Endodermal cell (in vitro differentiated cells): Measurements from ENCODE around the gene MMAB. TPM values are rescaled to one million over a fixed set of nuclear protein-coding genes. Genes with fewer than 3 reads are reported as not detected.

Source experiments
- DNase-seq: peaks from one replicate; pipeline ENCODE4 v3.0.0-alpha.2; 2017
- H3K27ac ChIP-seq: 2 replicates; pipeline ENCODE4 v1.5.1; 2013; ENCODE audit warnings: mild to moderate bottlenecking, low read depth, low read length, moderate library complexity
- H3K27me3 ChIP-seq: 2 replicates; pipeline ENCODE4 v1.6.1; 2013; ENCODE audit warnings: mild to moderate bottlenecking, low read length, moderate library complexity; ENCODE audit not compliant: insufficient read depth, control insufficient read depth, poor library complexity, severe bottlenecking
- H3K36me3 ChIP-seq: 2 replicates; pipeline ENCODE4 v1.7.0; 2013; ENCODE audit warnings: mild to moderate bottlenecking, low read length, moderate library complexity; ENCODE audit not compliant: control insufficient read depth, insufficient read depth
- H3K4me1 ChIP-seq: one replicate; pipeline ENCODE4 v1.7.0; 2013; ENCODE audit warnings: low read length; ENCODE audit not compliant: control insufficient read depth, insufficient read depth
- H3K4me3 ChIP-seq: 2 replicates; pipeline ENCODE4 v1.5.1; 2013; ENCODE audit warnings: mild to moderate bottlenecking, low read length, moderate library complexity
- H3K9ac ChIP-seq: 2 replicates; pipeline ENCODE4 v1.6.1; 2013; ENCODE audit warnings: mild to moderate bottlenecking, low read length, moderate library complexity; ENCODE audit not compliant: poor library complexity, severe bottlenecking; ENCODE audit errors: extremely low read depth
- H3K9me3 ChIP-seq: 2 replicates; pipeline ENCODE4 v1.6.1; 2013; ENCODE audit warnings: mild to moderate bottlenecking, low read length, moderate library complexity; ENCODE audit not compliant: control insufficient read depth
- H3K27ac Mint-ChIP-seq: 2 replicates; pipeline ENCODE4 v1.8.0; 2020; ENCODE audit warnings: mixed read lengths
- H3K27me3 Mint-ChIP-seq: 2 replicates; pipeline ENCODE4 v1.8.0; 2021; ENCODE audit warnings: mild to moderate bottlenecking, mixed read lengths; ENCODE audit not compliant: insufficient read depth
- H3K36me3 Mint-ChIP-seq: 2 replicates; pipeline ENCODE4 v1.8.0; 2020; ENCODE audit warnings: low read depth, mixed read lengths
- H3K4me1 Mint-ChIP-seq: 2 replicates; pipeline ENCODE4 v1.8.0; 2020; ENCODE audit warnings: mixed read lengths
- H3K4me3 Mint-ChIP-seq: 2 replicates; pipeline ENCODE4 v1.8.0; 2020; ENCODE audit warnings: mild to moderate bottlenecking, moderate library complexity, mixed read lengths
- H3K9me3 Mint-ChIP-seq: 2 replicates; pipeline ENCODE4 v1.8.0; 2020; ENCODE audit warnings: mild to moderate bottlenecking, mixed read lengths
- CTCF ChIP-seq: fragments of 200-600 bp; sonication (generic); conservative IDR thresholded peaks from 2 replicates; pipeline ENCODE4 v1.5.0; 2021; ENCODE audit warnings: antibody characterized with exemption, mild to moderate bottlenecking
- WGBS, 2 experiments: methylation state at CpG; one replicate each; pipeline versions ENCODE4 v1.1.5 to v1.1.7; 2013; ENCODE audit warnings: missing lambda C conversion rate in 2 of 2, mixed read lengths in 1 of 2; ENCODE audit not compliant: insufficient coverage in 1 of 2, insufficient read length in 1 of 2; 5-methylcytosine and 5-hydroxymethylcytosine counted together
- total RNA-seq, 2 donors: library from RNA; stranded (reverse); fragmentation: NEBNext Ultra II Directional in 1 of 2; extraction: Animal tissue kit (Norgen Biotek cat#: 25700) in 1 of 2; gene quantifications; 2 replicates in 1 of 2; 3 replicates in 1 of 2; pipeline ENCODE4 v1.2.1, GENCODE V29; 2021

Gene MMAB
- total RNA-seq, 2 donors from 2014 or later: 24.9 to 28.2 TPM

- H3K9me3 Mint-ChIP-seq: peaks cover 4% of the 10 kb centered on the region
- peaks cover 11% of the 10 kb centered on the region for H3K36me3 Mint-ChIP-seq
- TF ChIP-seq CTCF: no peak
- H3K27ac ChIP-seq: no peak overlapping the region
- peaks cover 2% of the 10 kb centered on the region for H3K36me3 ChIP-seq
- no peak for DNase-seq
- H3K4me3 ChIP-seq: no peak overlapping the region
- no peaks in the 10 kb centered on the region for H3K27me3 Mint-ChIP-seq
- no peaks in the 10 kb centered on the region for H3K9me3 ChIP-seq
- no peaks in the 10 kb centered on the region for H3K4me1 ChIP-seq
- H3K4me1 Mint-ChIP-seq: no peaks in the 10 kb centered on the region
- H3K27me3 ChIP-seq: no peaks in the 10 kb centered on the region
- WGBS, 2 experiments: 95 to 97% methylated on average over 7 to 10 of the region's 10 CpGs
- no peak overlapping the region for H3K9ac ChIP-seq
- H3K27ac Mint-ChIP-seq: no peak overlapping the region
- no peak overlapping the region for H3K4me3 Mint-ChIP-seq
These were observed 13.7 kb downstream of the MMAB start for GRCh38 chr12:109559601-109560000.

GRCh38 chr12:109559200-109559505 lies 14.2 kb downstream of the MMAB start:
- no peaks in the 10 kb centered on the region for H3K9me3 ChIP-seq
- Mint-ChIP-seq H3K36me3 (peaks cover 11% of the 10 kb centered on the region), H3K4me3 (no peak overlapping the region), H3K4me1 (no peaks in the 10 kb centered on the region), H3K9me3 (peaks cover 4% of the 10 kb centered on the region), H3K27ac (peak overlapping the region; percentile 36), H3K27me3 (peaks cover 1% of the 10 kb centered on the region)
- no peaks in the 10 kb centered on the region for H3K4me1 ChIP-seq
- no peak overlapping the region for H3K9ac ChIP-seq
- no peak for DNase-seq
- no peak for TF ChIP-seq CTCF
- 95 to 100% methylated on average over 2 to 6 of the region's 6 CpGs for WGBS, 2 experiments
- no peak overlapping the region for H3K27ac ChIP-seq
- H3K36me3 ChIP-seq: no peaks in the 10 kb centered on the region
- H3K27me3 ChIP-seq: no peaks in the 10 kb centered on the region
- H3K4me3 ChIP-seq: no peak overlapping the region

- Histone ChIP-seq H3K4me3 (no peak overlapping the region), H3K9me3 (no peaks in the 10 kb centered on the region), H3K27ac (no peak overlapping the region), H3K9ac (no peak overlapping the region), H3K4me1 (no peaks in the 10 kb centered on the region), H3K27me3 (no peaks in the 10 kb centered on the region), H3K36me3 (no peaks in the 10 kb centered on the region)
- no peaks in the 10 kb centered on the region for H3K4me1 Mint-ChIP-seq
- H3K27me3 Mint-ChIP-seq: peaks cover 2% of the 10 kb centered on the region
- H3K36me3 Mint-ChIP-seq: peaks cover 11% of the 10 kb centered on the region
- DNase-seq: no peak
- WGBS, 2 experiments: 91 to 97% methylated on average over 17 to 25 of the region's 25 CpGs
- H3K27ac Mint-ChIP-seq: peak overlapping the region; percentile 36
- H3K9me3 Mint-ChIP-seq: peaks cover 4% of the 10 kb centered on the region
- H3K4me3 Mint-ChIP-seq: no peak overlapping the region
- TF ChIP-seq CTCF: no peak
These were observed 14.7 kb downstream of the MMAB start for GRCh38 chr12:109558374-109559199.
